NB4 (cell line): ENCODE results near the gene CDHR1.

Experiments
- DNase-seq: peaks from one replicate; pipeline ENCODE4 v3.0.0; 2010; ENCODE audit warnings: low read depth
- H3K4me3 ChIP-seq: one replicate; pipeline ENCODE4 v1.5.1; 2011; ENCODE audit warnings: mild to moderate bottlenecking, low read depth, low read length, moderate library complexity
- MAX ChIP-seq: IDR thresholded peaks from 2 replicates; pipeline ENCODE4 v1.6.1; 2011; ENCODE audit warnings: low read depth, low read length
- MYC ChIP-seq: IDR thresholded peaks from 2 replicates; pipeline ENCODE4 v1.6.1; 2011; ENCODE audit warnings: low read depth, low read length
- POLR2A ChIP-seq: IDR thresholded peaks from 2 replicates; pipeline ENCODE4 v1.6.1; 2011; ENCODE audit warnings: mild to moderate bottlenecking; ENCODE audit not compliant: insufficient read length; ENCODE audit errors: extremely low read depth
- TF ChIP-seq, protein P1 (sequence below): IDR thresholded peaks from one replicate; pipeline ENCODE4 v1.5.1; 2012; ENCODE audit warnings: low read depth, low read length

CDHR1 gene

GRCh38 chr10:84198206-84198915, 4.0 kb downstream of the CDHR1 start:
- H3K4me3 ChIP-seq, result no peak overlapping the region
- TF ChIP-seq MAX (no peak), POLR2A (no peak), MYC (no peak)
- TF ChIP-seq, protein P1, sequence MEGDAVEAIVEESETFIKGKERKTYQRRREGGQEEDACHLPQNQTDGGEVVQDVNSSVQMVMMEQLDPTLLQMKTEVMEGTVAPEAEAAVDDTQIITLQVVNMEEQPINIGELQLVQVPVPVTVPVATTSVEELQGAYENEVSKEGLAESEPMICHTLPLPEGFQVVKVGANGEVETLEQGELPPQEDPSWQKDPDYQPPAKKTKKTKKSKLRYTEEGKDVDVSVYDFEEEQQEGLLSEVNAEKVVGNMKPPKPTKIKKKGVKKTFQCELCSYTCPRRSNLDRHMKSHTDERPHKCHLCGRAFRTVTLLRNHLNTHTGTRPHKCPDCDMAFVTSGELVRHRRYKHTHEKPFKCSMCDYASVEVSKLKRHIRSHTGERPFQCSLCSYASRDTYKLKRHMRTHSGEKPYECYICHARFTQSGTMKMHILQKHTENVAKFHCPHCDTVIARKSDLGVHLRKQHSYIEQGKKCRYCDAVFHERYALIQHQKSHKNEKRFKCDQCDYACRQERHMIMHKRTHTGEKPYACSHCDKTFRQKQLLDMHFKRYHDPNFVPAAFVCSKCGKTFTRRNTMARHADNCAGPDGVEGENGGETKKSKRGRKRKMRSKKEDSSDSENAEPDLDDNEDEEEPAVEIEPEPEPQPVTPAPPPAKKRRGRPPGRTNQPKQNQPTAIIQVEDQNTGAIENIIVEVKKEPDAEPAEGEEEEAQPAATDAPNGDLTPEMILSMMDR, result no peak
- no peak for DNase-seq

- H3K4me3 ChIP-seq, result no peak overlapping the region
- DNase-seq, result no peak
- no peak for TF ChIP-seq MYC
- TF ChIP-seq, protein P1, result no peak
- TF ChIP-seq MAX, result no peak
- no peak for TF ChIP-seq POLR2A
These were observed 6.4 kb downstream of the CDHR1 start for GRCh38 chr10:84200537-84201243.

- H3K4me3 ChIP-seq, result no peak overlapping the region
- TF ChIP-seq, protein P1, result peak; percentile 12
- TF ChIP-seq MAX, result no peak
- DNase-seq, result no peak
These were observed 6.9 kb downstream of the CDHR1 start for GRCh38 chr10:84201244-84201606.

- DNase-seq, result no peak
- H3K4me3 ChIP-seq, result no peak overlapping the region
- TF ChIP-seq, protein P1, result no peak
These were observed 7.3 kb downstream of the CDHR1 start for GRCh38 chr10:84201682-84202081.

DNA sequence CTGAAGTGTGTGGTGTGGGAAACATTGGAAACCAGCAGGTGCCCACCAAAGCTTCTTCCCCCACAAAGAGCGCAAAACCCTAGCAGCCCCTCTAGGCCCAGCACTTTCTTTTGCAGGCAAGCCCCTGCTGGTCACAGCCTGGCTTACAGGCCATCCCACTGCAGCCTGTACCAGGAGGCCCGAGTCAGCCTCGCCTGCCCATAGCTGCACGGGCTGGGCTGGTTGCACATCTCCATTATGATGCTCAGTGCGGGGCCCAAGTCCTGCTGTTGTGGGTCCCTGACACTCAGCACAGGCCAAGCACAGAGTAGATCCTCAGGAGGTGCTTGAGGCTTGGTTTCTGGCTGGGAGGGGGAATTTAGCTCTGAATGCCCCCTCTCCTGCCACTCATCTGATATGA, 8.0 kb downstream of the CDHR1 start:
- TF ChIP-seq, protein P1, result peak; percentile 6
- no peak for TF ChIP-seq MAX
- no peak for TF ChIP-seq POLR2A
- TF ChIP-seq MYC, result no peak
- DNase-seq, result no peak
- no peak overlapping the region for H3K4me3 ChIP-seq
